ENCODE measurements around the gene IRAK4.
A peak's percentile ranks its signal among the peaks of the same experiment; 100 is the strongest.

Gene IRAK4

GRCh38 chr12:43766291-43766690 lies 7.5 kb downstream of the IRAK4 start:
- DNase-seq (ENCODE audit: low spot score), result no peak

- DNase-seq (ENCODE audit: low spot score), result peak; percentile 17
Observed at GRCh38 chr12:43776498-43776897, 17.7 kb downstream of the IRAK4 start.

GRCh38 chr12:43786899-43787693 lies 28.3 kb downstream of the IRAK4 start:
- no peak for DNase-seq (ENCODE audit: low spot score)

GRCh38 chr12:43789941-43790340 lies 31.2 kb downstream of the IRAK4 start:
- no peak for DNase-seq (ENCODE audit: low spot score)

- no peak for DNase-seq (ENCODE audit: low spot score)
Observed at GRCh38 chr12:43795716-43796280, 37.0 kb downstream of the IRAK4 start.

- DNase-seq (ENCODE audit: low spot score), result no peak
Observed at GRCh38 chr12:43797561-43798217, 38.9 kb downstream of the IRAK4 start.

- no peak for DNase-seq (ENCODE audit: low spot score)
Observed at GRCh38 chr12:43805149-43805859, 46.6 kb downstream of the IRAK4 start.

GRCh38 chr12:43805860-43806736 lies 47.3 kb downstream of the IRAK4 start, which contains the start of gene TWF1:
Gene TWF1, minus strand, starts transcription at chr12:43806317. Its CDS starts 72 bp downstream, at chr12:43806245.
- DNase-seq (ENCODE audit: low spot score), result peak; percentile 82

- peak; percentile 6 for DNase-seq (ENCODE audit: low spot score)
Observed at GRCh38 chr12:43806737-43807072, 48.0 kb downstream of the IRAK4 start.

GRCh38 chr12:43807386-43807785 lies 48.6 kb downstream of the IRAK4 start:
- no peak for DNase-seq (ENCODE audit: low spot score)

GRCh38 chr12:43812057-43812456 lies 53.3 kb downstream of the IRAK4 start:
- DNase-seq (ENCODE audit: low spot score), result no peak

GRCh38 chr12:43812926-43813325 lies 54.2 kb downstream of the IRAK4 start:
- no peak for DNase-seq (ENCODE audit: low spot score)

GRCh38 chr12:43815416-43815815 lies 56.7 kb downstream of the IRAK4 start:
- no peak for DNase-seq (ENCODE audit: low spot score)

GRCh38 chr12:43816168-43816567 lies 57.4 kb downstream of the IRAK4 start:
- no peak for DNase-seq (ENCODE audit: low spot score)

- DNase-seq (ENCODE audit: low spot score), result no peak
Observed at GRCh38 chr12:43824207-43824775, 65.5 kb downstream of the IRAK4 start.

GRCh38 chr12:43826681-43827080 lies 67.9 kb downstream of the IRAK4 start:
- DNase-seq (ENCODE audit: low spot score), result no peak

- no peak for DNase-seq (ENCODE audit: low spot score)
Observed at GRCh38 chr12:43827093-43827492, 68.3 kb downstream of the IRAK4 start.

GRCh38 chr12:43832463-43833168 lies 73.9 kb downstream of the IRAK4 start:
- no peak for DNase-seq (ENCODE audit: low spot score)

- DNase-seq (ENCODE audit: low spot score), result no peak
Observed at GRCh38 chr12:43835264-43835655, 76.5 kb downstream of the IRAK4 start.

- peak; percentile 59 for DNase-seq (ENCODE audit: low spot score)
Observed at GRCh38 chr12:43835656-43836474, 77.1 kb downstream of the IRAK4 start, which contains the start of gene TMEM117. Gene TMEM117, plus strand, starts transcription at chr12:43836081.

Measured in hepatic stellate cell (primary cell).